Activated B cell treated with CpG ODN at 0.5 μM for 24 hours (primary cell): ENCODE results near the gene FNTB. TPM values are rescaled to one million over a fixed set of nuclear protein-coding genes. Genes with fewer than 3 reads are reported as not detected.

Experiments
- ATAC-seq: fragments of 200-7000 bp; cut with Tn5 transposase; one replicate; pipeline ENCODE4 v1.10.0; 2021; ENCODE audit warnings: low read depth, mild to moderate bottlenecking, moderate library complexity
- CTCF ChIA-PET: fragments of 350-600 bp; sonication (Branson Sonifier 250); formaldehyde crosslinking; loops from one replicate; lab custom pipeline; 2021; ENCODE audit warnings: antibody characterized with exemption; lab: Charles Lee
- POLR2A ChIA-PET: fragments of 350-600 bp; sonication (Branson Sonifier 250); formaldehyde crosslinking; loops from one replicate; lab custom pipeline; 2021; ENCODE audit warnings: antibody characterized with exemption; lab: Charles Lee
- DNase-seq: peaks from one replicate; pipeline ENCODE4 v3.0.0; 2022
- H3K27ac Mint-ChIP-seq: one replicate; pipeline ENCODE4 v1.8.0; 2020; ENCODE audit warnings: mixed read lengths
- H3K27me3 Mint-ChIP-seq: one replicate; pipeline ENCODE4 v1.8.0; 2021; ENCODE audit warnings: mixed read lengths
- H3K36me3 Mint-ChIP-seq: one replicate; pipeline ENCODE4 v1.8.0; 2021; ENCODE audit warnings: low read depth, mixed read lengths
- H3K4me1 Mint-ChIP-seq: one replicate; pipeline ENCODE4 v1.8.0; 2021; ENCODE audit warnings: mixed read lengths
- H3K4me3 Mint-ChIP-seq: one replicate; pipeline ENCODE4 v1.8.0; 2020; ENCODE audit warnings: mild to moderate bottlenecking, mixed read lengths
- H3K9me3 Mint-ChIP-seq: one replicate; pipeline ENCODE4 v1.8.0; 2020; ENCODE audit warnings: mixed read lengths
- CTCF ChIP-seq: fragments of 200-600 bp; IDR thresholded peaks from one replicate; pipeline ENCODE4 v1.8.0; 2022; ENCODE audit warnings: antibody characterized with exemption, mild to moderate bottlenecking
- intact Hi-C: fragments of 100-400 bp; cut with micrococcal nuclease; formaldehyde crosslinking; loops from one replicate; pipeline ENCODE4 v1.15.1; 2024
- total RNA-seq: library from RNA; stranded (reverse); gene quantifications from 2 replicates; pipeline ENCODE4 v1.2.3, GENCODE V29; 2022

The FNTB gene
- total RNA-seq, 1 donor from 2014 or later, result 10.5 TPM

- no peaks in the 10 kb centered on the region for H3K27me3 Mint-ChIP-seq
- H3K36me3 Mint-ChIP-seq, result peaks cover 40% of the 10 kb centered on the region
- no peak overlapping the region for H3K4me3 Mint-ChIP-seq
- H3K27ac Mint-ChIP-seq, result no peak overlapping the region
- CTCF ChIA-PET, result no interaction called here
- POLR2A ChIA-PET, result no interaction called here
- TF ChIP-seq CTCF, result no peak
- intact Hi-C loops, result no loop called here
- no peaks in the 10 kb centered on the region for H3K4me1 Mint-ChIP-seq
- ATAC-seq (no peak), DNase-seq (no peak)
- no peaks in the 10 kb centered on the region for H3K9me3 Mint-ChIP-seq
Measured at GRCh38 chr14:65033181-65033580, 46.5 kb downstream of the FNTB start.

GRCh38 chr14:65034021-65034420 lies 47.3 kb downstream of the FNTB start:
- TF ChIP-seq CTCF, result no peak
- H3K4me3 Mint-ChIP-seq, result no peak overlapping the region
- ChIA-PET CTCF (no interaction called here), POLR2A (no interaction called here)
- H3K27ac Mint-ChIP-seq, result no peak overlapping the region
- no peaks in the 10 kb centered on the region for H3K4me1 Mint-ChIP-seq
- no peaks in the 10 kb centered on the region for H3K27me3 Mint-ChIP-seq
- DNase-seq (no peak), ATAC-seq (no peak)
- peaks cover 33% of the 10 kb centered on the region for H3K36me3 Mint-ChIP-seq
- no peaks in the 10 kb centered on the region for H3K9me3 Mint-ChIP-seq
- intact Hi-C loops, result no loop called here

GRCh38 chr14:65035049-65035448 lies 48.4 kb downstream of the FNTB start:
- Mint-ChIP-seq H3K27me3 (no peaks in the 10 kb centered on the region), H3K4me3 (no peak overlapping the region), H3K4me1 (no peaks in the 10 kb centered on the region), H3K9me3 (no peaks in the 10 kb centered on the region), H3K27ac (no peak overlapping the region), H3K36me3 (peaks cover 23% of the 10 kb centered on the region)
- intact Hi-C loops, result no loop called here
- TF ChIP-seq CTCF, result no peak
- DNase-seq (no peak), ATAC-seq (no peak)
- ChIA-PET POLR2A (no interaction called here), CTCF (no interaction called here)

GRCh38 chr14:65038966-65039365 lies 52.3 kb downstream of the FNTB start:
- DNase-seq (no peak), ATAC-seq (no peak)
- Mint-ChIP-seq H3K9me3 (no peaks in the 10 kb centered on the region), H3K4me1 (peaks cover 10% of the 10 kb centered on the region), H3K4me3 (no peak overlapping the region), H3K27me3 (no peaks in the 10 kb centered on the region), H3K27ac (no peak overlapping the region), H3K36me3 (peaks cover 26% of the 10 kb centered on the region)
- CTCF ChIA-PET, result no interaction called here
- intact Hi-C loops, result no loop called here
- POLR2A ChIA-PET, result no interaction called here
- TF ChIP-seq CTCF, result no peak

- DNase-seq (no peak), ATAC-seq (no peak)
- TF ChIP-seq CTCF, result no peak
- CTCF ChIA-PET, result no interaction called here
- intact Hi-C loops, result no loop called here
- H3K9me3 Mint-ChIP-seq, result no peaks in the 10 kb centered on the region
- H3K4me1 Mint-ChIP-seq, result peaks cover 10% of the 10 kb centered on the region
- H3K27me3 Mint-ChIP-seq, result no peaks in the 10 kb centered on the region
- POLR2A ChIA-PET, result no interaction called here
- H3K4me3 Mint-ChIP-seq, result no peak overlapping the region
- peaks cover 31% of the 10 kb centered on the region for H3K36me3 Mint-ChIP-seq
- H3K27ac Mint-ChIP-seq, result no peak overlapping the region
Measured at GRCh38 chr14:65040666-65041433, 54.2 kb downstream of the FNTB start.
